Measurements from ENCODE around the gene TBRG1. TPM values are rescaled to one million over a fixed set of nuclear protein-coding genes. Genes with fewer than 3 reads are reported as not detected.

TBRG1 gene
- total RNA-seq, 2 experiments from 2014 or later = 44.5 to 48.5 TPM

DNA sequence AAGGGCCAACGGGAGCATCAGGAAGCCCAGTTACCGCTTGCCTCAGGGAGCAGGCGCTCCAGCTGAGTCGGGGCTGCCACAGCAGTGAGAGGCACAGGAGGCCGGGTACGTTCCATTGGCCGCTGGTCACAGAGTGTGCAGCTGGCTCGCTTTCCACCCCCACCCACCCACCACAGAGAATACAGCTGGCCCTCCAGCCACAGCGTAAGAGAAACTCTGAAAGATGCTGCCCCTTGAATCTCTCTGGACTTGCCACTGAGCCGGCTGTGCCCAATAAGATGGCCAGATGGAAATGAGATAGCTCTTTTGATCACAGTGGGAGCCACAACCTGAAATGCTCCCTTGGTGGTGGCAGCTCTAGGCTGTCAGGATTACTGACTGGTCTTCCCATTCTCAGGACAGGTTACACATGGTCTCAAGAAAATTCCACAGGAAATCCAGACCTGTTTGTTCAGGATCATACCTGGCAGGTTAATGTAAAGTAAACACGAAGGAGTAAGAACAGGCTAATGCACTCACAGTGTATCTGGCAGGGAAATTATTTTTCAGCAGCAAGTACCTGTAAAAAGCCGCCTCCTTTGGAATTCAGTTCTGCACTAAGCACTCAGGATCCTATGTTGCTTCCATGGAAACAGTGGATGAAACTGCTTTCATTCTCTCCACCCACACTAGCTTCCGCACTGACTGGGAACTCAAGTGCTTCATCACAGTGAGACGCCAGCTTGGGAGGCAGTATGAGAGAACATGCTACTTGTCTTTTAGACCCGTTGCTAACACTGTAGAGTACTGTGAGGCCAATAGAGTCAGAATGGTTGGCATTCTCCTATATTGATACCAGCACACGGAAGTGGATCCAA, 34.3 kb downstream of the TBRG1 start:
- ATAC-seq (no peak), DNase-seq (no peak)
- CTCF ChIA-PET = no interaction called here
- no peaks in the 10 kb centered on the region for H3K9me3 Mint-ChIP-seq (ENCODE audit: low read depth)
- no peaks in the 10 kb centered on the region for H3K27me3 Mint-ChIP-seq
- H3K4me1 Mint-ChIP-seq = no peaks in the 10 kb centered on the region
- no peaks in the 10 kb centered on the region for H3K36me3 Mint-ChIP-seq
- H3K27ac Mint-ChIP-seq = no peak overlapping the region
- H3K4me3 Mint-ChIP-seq = no peak overlapping the region

DNA sequence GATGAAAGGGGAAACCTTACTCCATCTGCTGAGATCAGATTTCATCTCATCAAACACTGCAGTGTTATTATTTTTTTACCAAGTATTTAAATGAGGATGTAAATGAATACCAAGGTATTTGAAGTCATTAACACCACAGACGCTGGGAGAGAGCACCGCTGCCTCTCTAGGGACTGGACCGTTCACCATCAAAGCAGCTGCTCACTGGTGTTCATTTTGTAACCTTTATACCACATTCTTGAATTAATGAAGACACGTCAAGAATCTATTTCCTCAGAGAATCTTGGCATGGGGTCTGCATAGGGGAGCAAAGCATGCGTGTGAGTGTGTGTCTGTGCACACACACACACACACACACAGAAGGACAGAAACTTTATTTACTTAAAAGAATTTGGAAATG, 35.2 kb downstream of the TBRG1 start:
- DNase-seq (no peak), ATAC-seq (no peak)
- Mint-ChIP-seq H3K9me3 (ENCODE audit: low read depth) (no peaks in the 10 kb centered on the region), H3K36me3 (no peaks in the 10 kb centered on the region), H3K27ac (no peak overlapping the region), H3K4me3 (no peak overlapping the region), H3K27me3 (no peaks in the 10 kb centered on the region), H3K4me1 (no peaks in the 10 kb centered on the region)
- CTCF ChIA-PET = no interaction called here

DNA sequence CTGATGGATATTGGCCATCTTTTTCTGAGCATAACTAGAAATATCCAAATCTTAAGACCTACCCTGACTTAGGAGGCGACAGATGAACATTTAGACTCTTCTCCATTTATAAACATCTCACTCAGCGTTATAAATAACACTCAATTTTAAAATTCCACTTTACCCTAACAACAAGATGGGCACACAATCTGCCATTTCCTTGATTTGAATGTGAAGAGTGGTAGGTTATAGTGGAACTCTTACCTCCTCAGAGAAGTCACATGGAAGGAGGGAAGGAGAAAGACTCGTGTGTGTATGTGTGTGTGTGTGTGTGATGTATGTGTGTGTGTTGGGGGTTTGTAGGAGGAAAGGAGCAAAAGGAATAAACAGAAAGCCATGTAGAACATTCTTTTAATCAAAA, 35.8 kb downstream of the TBRG1 start:
- ATAC-seq (no peak), DNase-seq (no peak)
- H3K36me3 Mint-ChIP-seq = no peaks in the 10 kb centered on the region
- no peaks in the 10 kb centered on the region for H3K27me3 Mint-ChIP-seq
- no peak overlapping the region for H3K4me3 Mint-ChIP-seq
- no peaks in the 10 kb centered on the region for H3K4me1 Mint-ChIP-seq
- H3K27ac Mint-ChIP-seq = no peak overlapping the region
- no peaks in the 10 kb centered on the region for H3K9me3 Mint-ChIP-seq (ENCODE audit: low read depth)
- CTCF ChIA-PET = interaction anchor here (1.3 kb wide), 1 partner anchor 11 kb away, joined by 8 read pairs; no protein-coding TSS in a partner anchor

DNA sequence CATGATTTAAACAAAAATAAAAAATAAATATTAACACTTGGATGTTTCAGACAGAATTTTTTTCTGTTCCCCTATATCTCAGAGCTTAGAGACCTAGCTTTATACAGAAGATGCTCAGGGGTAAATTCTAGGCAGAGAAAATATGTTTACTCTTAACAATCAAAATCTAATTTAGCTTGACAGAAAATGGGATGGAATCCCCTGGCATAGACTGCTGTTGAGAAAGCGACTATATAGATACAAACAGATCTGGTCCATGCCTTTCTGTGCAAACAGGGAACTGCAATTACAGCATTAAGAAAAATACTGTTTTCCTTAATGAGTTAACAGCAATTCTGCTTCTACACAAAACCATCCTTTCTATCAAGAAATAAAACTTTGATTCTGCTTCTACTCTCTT, 36.3 kb downstream of the TBRG1 start:
- ATAC-seq = no peak
- H3K9me3 Mint-ChIP-seq (ENCODE audit: low read depth) = no peaks in the 10 kb centered on the region
- no peak overlapping the region for H3K27ac Mint-ChIP-seq
- H3K4me1 Mint-ChIP-seq = no peaks in the 10 kb centered on the region
- H3K4me3 Mint-ChIP-seq = no peak overlapping the region
- CTCF ChIA-PET = interaction anchor here (1.3 kb wide), 1 partner anchor 11 kb away, joined by 8 read pairs; no protein-coding TSS in a partner anchor
- H3K36me3 Mint-ChIP-seq = no peaks in the 10 kb centered on the region
- no peak for DNase-seq
- H3K27me3 Mint-ChIP-seq = no peaks in the 10 kb centered on the region

DNA sequence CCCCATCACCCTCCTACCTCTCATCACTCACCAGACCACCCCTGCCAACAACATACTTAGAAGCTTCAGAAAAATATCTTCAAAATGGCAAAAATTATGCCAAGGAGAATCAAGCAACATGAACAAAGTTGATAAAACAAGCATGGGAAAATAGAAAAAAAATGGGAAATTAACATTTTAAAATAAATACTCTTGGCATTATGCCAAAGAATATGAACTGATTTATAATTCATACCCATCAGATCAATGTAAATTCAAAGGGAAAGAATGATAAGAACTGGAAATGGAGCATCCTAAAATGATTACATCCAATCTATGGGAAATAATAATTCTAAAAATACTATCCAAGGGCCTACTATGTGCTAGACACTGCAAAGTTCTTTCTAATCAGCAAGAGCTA, 38.9 kb downstream of the TBRG1 start:
- H3K27ac Mint-ChIP-seq = no peak overlapping the region
- no peaks in the 10 kb centered on the region for H3K9me3 Mint-ChIP-seq (ENCODE audit: low read depth)
- no peak for DNase-seq
- no peak for ATAC-seq
- no peak overlapping the region for H3K4me3 Mint-ChIP-seq
- H3K27me3 Mint-ChIP-seq = no peaks in the 10 kb centered on the region
- H3K36me3 Mint-ChIP-seq = no peaks in the 10 kb centered on the region
- CTCF ChIA-PET = interaction anchor here (0.5 to 1.8 kb wide), 4 partner anchors 8 to 169 kb away, joined by 3 to 8 read pairs (median 3); no protein-coding TSS in a partner anchor
- H3K4me1 Mint-ChIP-seq = no peaks in the 10 kb centered on the region

DNA sequence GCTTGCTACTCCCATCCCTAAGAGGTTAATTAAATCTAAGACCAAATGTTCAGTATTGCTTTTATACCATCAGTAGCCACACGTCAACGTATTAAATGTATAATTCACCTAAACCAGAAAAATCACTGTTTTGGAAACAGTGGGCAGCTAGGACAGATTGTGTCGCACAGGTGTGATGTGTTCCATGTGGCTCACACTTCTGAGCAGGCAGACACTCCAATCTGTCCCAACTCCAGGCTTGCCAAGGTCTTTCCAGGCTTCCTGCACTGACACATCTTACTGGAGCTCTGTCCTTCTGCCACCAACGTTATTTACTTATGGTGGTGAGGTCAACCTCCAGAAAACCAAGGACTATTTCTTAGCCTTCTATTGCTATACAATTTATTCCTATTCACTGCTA, 39.4 kb downstream of the TBRG1 start:
- ATAC-seq (no peak), DNase-seq (no peak)
- Mint-ChIP-seq H3K9me3 (ENCODE audit: low read depth) (no peaks in the 10 kb centered on the region), H3K27me3 (no peaks in the 10 kb centered on the region), H3K27ac (no peak overlapping the region), H3K36me3 (no peaks in the 10 kb centered on the region), H3K4me3 (no peak overlapping the region), H3K4me1 (no peaks in the 10 kb centered on the region)
- CTCF ChIA-PET = interaction anchor here (0.5 to 2.3 kb wide), 4 partner anchors 11 to 168 kb away, joined by 3 to 6 read pairs (median 3); partner anchors contain the start of genes SIAE and SPA17

DNA sequence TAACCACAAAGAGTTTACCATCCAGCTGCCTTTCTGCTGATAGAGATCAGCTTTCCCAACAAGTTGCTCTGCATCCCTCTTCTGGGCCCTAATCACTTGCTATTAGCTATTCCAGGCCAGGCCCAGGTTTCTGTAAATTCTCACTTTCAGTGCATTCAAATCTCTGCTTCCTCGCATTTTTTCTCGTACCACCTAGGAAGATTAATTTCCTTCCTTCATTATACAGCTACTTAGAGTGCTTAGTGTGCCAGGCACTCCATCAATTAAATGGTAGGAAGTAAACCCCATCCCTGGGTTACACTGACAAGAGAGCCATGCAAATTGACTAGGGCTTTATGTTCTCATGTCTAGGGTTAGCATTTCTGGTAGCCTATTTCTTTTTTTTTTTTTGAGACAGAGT, 41.2 kb downstream of the TBRG1 start:
- DNase-seq (no peak), ATAC-seq (no peak)
- CTCF ChIA-PET = interaction anchor here (2.3 to 3.3 kb wide), 3 partner anchors 10 to 173 kb away, joined by 6 to 14 read pairs (median 9); partner anchors contain the start of genes SIAE and SPA17
- Mint-ChIP-seq H3K9me3 (ENCODE audit: low read depth) (no peaks in the 10 kb centered on the region), H3K4me3 (no peak overlapping the region), H3K27me3 (no peaks in the 10 kb centered on the region), H3K36me3 (no peaks in the 10 kb centered on the region), H3K4me1 (no peaks in the 10 kb centered on the region), H3K27ac (no peak overlapping the region)

DNA sequence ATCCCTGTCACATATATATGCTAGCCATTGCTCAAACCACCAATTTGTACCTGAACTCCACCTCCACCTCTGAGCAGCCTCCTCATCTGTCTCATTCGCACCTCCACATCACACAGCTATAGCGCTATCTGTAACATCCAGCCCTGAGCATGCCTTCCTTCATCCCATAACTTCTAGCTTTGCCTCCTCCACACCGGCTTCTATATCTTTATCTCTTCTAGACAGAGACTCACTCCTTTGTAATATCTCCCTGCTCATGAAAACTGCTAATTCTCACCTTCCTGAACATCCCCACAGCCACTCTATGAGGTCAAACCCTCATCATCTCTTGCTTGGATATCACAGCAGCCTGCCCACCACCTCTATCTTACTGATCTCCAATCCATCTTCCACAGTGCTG, 44.9 kb downstream of the TBRG1 start:
- H3K4me3 Mint-ChIP-seq = no peak overlapping the region
- H3K27me3 Mint-ChIP-seq = no peaks in the 10 kb centered on the region
- no peaks in the 10 kb centered on the region for H3K9me3 Mint-ChIP-seq (ENCODE audit: low read depth)
- DNase-seq (no peak), ATAC-seq (no peak)
- H3K4me1 Mint-ChIP-seq = peaks cover 13% of the 10 kb centered on the region
- CTCF ChIA-PET = interaction anchor here (1.5 to 1.9 kb wide), 2 partner anchors 95 to 126 kb away, joined by 5 read pairs; no protein-coding TSS in a partner anchor
- H3K27ac Mint-ChIP-seq = no peak overlapping the region
- peaks cover 1% of the 10 kb centered on the region for H3K36me3 Mint-ChIP-seq

DNA sequence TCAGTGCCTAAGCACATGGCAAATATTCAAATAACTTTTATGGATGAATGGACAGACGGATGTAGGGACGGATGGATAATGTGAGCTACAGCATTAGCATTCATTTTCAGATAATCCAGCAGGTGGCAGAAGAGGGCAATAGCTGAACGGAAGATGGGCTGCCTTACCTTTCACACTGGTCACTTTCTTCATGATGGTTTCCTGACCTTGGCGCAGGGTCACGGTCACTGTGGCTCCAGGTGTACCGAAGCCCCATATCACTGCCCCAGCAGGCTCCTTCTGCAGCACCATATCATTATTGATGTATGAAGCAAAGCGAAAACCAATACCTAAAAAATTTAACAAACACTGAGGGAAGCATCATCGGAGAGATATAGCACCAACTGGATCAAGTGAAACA, 46.5 kb downstream of the TBRG1 start:
- Mint-ChIP-seq H3K36me3 (peaks cover 1% of the 10 kb centered on the region), H3K27ac (no peak overlapping the region), H3K9me3 (ENCODE audit: low read depth) (no peaks in the 10 kb centered on the region), H3K4me3 (no peak overlapping the region), H3K4me1 (peaks cover 22% of the 10 kb centered on the region), H3K27me3 (no peaks in the 10 kb centered on the region)
- CTCF ChIA-PET = interaction anchor here (0.6 to 6.6 kb wide), 34 partner anchors 9 to 267 kb away, joined by 3 to 78 read pairs (median 5); partner anchors contain the start of genes ESAM, MSANTD2, NRGN and ROBO3
- ATAC-seq (no peak), DNase-seq (peak; percentile 56)

DNA sequence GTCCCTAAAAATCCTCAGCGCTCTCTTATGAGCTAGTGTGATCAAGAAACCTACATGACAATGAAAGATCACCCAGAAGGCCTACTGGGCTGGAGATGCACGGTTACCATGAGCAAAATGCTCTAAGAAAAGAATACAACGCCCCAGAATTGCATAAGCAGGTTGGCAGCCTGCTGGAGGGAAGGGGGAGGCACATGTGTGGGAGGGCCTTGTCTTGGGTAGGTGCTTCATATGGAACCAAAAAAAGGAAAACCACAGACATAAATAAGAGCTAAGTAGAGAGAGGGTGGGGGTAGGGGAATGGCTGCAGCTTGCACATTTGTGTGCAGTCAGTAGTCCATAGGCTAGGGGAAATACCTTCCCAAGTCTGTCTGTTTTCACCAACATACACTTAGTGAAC, 48.1 kb downstream of the TBRG1 start:
- Mint-ChIP-seq H3K27me3 (no peaks in the 10 kb centered on the region), H3K27ac (no peak overlapping the region), H3K36me3 (peaks cover 1% of the 10 kb centered on the region), H3K9me3 (ENCODE audit: low read depth) (no peaks in the 10 kb centered on the region), H3K4me1 (peaks cover 35% of the 10 kb centered on the region), H3K4me3 (no peak overlapping the region)
- CTCF ChIA-PET = interaction anchor here (0.9 to 6.6 kb wide), 16 partner anchors 8 to 206 kb away, joined by 3 to 78 read pairs (median 8); partner anchors contain the start of genes ESAM, MSANTD2, NRGN and ROBO3
- no peak for ATAC-seq
- no peak for DNase-seq

DNA sequence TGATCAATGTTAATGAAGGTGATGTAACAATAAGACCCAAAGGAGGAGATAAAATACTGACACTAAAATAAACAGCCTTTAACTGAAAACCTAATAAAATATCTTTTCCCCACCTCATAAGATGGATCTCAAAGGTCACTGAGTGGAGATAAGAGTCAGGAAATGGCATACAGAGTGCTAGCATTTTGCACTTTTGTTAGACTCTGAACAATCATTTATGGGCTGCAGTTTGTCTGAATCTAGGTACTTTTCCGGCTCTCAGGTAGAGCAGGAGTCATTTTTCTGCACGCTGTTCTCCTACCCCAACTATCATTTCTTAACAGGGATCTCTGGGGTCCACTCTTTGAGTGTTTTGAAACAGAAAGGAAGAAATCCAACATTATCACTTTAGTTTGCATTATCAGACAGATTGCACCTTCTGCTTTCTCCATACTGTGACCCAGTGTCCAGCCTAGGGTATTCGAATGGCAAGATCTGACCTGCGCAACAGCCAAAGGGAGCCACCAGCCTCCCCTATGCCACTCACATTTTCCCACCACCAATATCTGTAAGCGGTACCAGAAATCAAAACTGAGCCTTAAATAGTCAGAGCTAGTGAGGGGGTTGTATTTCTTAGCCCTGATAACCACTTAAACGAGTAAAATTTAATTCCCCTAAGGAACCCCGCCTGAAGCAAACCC, 50.0 kb downstream of the TBRG1 start:
- H3K36me3 Mint-ChIP-seq = peaks cover 1% of the 10 kb centered on the region
- DNase-seq (no peak), ATAC-seq (no peak)
- no peaks in the 10 kb centered on the region for H3K27me3 Mint-ChIP-seq
- CTCF ChIA-PET = interaction anchor here (0.9 to 6.6 kb wide), 11 partner anchors 9 to 164 kb away, joined by 3 to 78 read pairs (median 6); partner anchors contain the start of gene ESAM
- peak overlapping the region; percentile 65 for H3K27ac Mint-ChIP-seq
- no peaks in the 10 kb centered on the region for H3K9me3 Mint-ChIP-seq (ENCODE audit: low read depth)
- H3K4me1 Mint-ChIP-seq = peaks cover 37% of the 10 kb centered on the region
- H3K4me3 Mint-ChIP-seq = peak overlapping the region; percentile 84

DNA sequence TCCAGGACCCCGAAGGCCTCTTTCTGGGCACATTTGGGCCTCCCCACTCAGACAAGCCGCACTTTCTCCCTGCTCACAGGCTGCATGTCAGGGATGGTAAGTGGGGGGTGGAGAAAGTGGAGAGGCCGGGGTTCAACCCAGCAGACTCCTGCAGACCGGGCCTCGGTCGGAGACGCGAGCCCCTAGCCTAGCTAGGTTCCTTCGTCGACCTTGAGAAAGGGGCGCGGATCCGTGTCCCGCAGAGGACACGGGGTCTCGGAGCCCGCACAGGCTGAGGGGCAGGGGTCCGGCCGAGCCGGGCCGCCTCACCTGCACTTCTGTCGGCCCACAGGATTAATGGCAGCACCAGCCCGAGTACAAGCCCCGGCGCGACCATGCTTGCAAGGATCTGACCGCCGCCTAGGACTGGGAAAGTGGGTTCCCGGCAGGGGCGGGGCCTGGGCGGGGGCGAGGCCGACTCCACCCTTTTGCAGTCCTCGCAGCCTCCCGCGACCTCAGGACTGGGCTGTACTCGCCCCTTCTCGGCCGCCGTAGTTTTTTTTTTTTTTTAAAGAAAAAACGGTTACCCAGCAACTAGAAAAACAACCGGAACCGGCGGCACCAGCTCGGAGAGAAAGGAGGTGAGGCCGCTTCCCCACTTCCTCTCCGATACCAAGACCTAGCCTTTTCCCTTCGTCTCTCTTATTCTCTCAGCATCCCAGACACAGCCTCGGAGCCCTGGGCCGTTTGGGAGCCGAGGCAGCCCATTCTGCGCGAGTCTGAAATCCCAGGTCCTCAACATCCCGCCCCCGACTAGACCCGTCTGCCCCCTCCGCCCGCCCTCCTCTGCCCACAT, 50.9 kb downstream of the TBRG1 start, which contains the start of the genes SIAE and SPA17:
SIAE (minus strand) TSS at position 407 of the 835 bp plus-strand sequence; CDS start at position 376, 31 bp downstream.
SPA17 (plus strand) TSS at position 572 of the 835 bp plus-strand sequence. CDS start 1,361 bp downstream, outside the sequence.
- CTCF ChIA-PET = interaction anchor here (0.6 to 6.6 kb wide), 13 partner anchors 10 to 258 kb away, joined by 3 to 78 read pairs (median 6); partner anchors contain the start of gene MSANTD2
- Mint-ChIP-seq H3K27ac (peak within 1 kb of the TSS; percentile 89), H3K4me1 (peaks cover 37% of the 10 kb centered on the region), H3K36me3 (peaks cover 1% of the 10 kb centered on the region), H3K9me3 (ENCODE audit: low read depth) (no peaks in the 10 kb centered on the region), H3K4me3 (peak within 1 kb of the TSS; percentile 84), H3K27me3 (no peaks in the 10 kb centered on the region)
- peak; percentile 93 for DNase-seq
- ATAC-seq = peak; percentile 95
